Osteoblast (primary cell): ENCODE results near the gene TMEM208. TPM values are rescaled to one million over a fixed set of nuclear protein-coding genes. Genes with fewer than 3 reads are reported as not detected.

Experiments used
- DNase-seq: peaks from one replicate; pipeline ENCODE4 v3.0.0; 2011; ENCODE audit warnings: low spot score, mixed read lengths; ENCODE audit not compliant: insufficient read length; ENCODE audit errors: missing footprints
- H2AFZ ChIP-seq: 2 replicates; pipeline ENCODE4 v1.6.0; 2011; ENCODE audit warnings: mild to moderate bottlenecking, low read length
- H3K27ac ChIP-seq: 2 replicates; pipeline ENCODE4 v1.5.1; 2011; ENCODE audit warnings: mild to moderate bottlenecking, low read depth, low read length, moderate library complexity
- H3K27me3 ChIP-seq: 2 replicates; pipeline ENCODE4 v1.6.0; 2012; ENCODE audit warnings: mild to moderate bottlenecking, control low read depth, inconsistent platforms, low read length, moderate library complexity; ENCODE audit not compliant: insufficient read depth
- H3K36me3 ChIP-seq: 2 replicates; pipeline ENCODE4 v1.5.1; 2011; ENCODE audit warnings: mild to moderate bottlenecking, low read length, control low read depth, moderate library complexity; ENCODE audit not compliant: insufficient read depth
- H3K4me1 ChIP-seq: 2 replicates; pipeline ENCODE4 v1.5.1; 2011; ENCODE audit warnings: mild to moderate bottlenecking, low read length, control low read depth, moderate library complexity; ENCODE audit not compliant: insufficient read depth
- H3K4me2 ChIP-seq: 2 replicates; pipeline ENCODE4 v1.6.0; 2011; ENCODE audit warnings: mild to moderate bottlenecking, low read length; ENCODE audit not compliant: insufficient read depth
- H3K4me3 ChIP-seq: fragments of 200-600 bp; sonication (generic); 3 replicates; pipeline ENCODE4 v1.5.1; 2012; ENCODE audit warnings: mild to moderate bottlenecking, low read length, inconsistent platforms; ENCODE audit not compliant: insufficient read depth
- H3K79me2 ChIP-seq: 2 replicates; pipeline ENCODE4 v1.6.0; 2012; ENCODE audit warnings: mild to moderate bottlenecking, low read length, control low read depth, inconsistent platforms; ENCODE audit not compliant: insufficient read depth
- H3K9me3 ChIP-seq: 2 replicates; pipeline ENCODE4 v1.5.1; 2011; ENCODE audit warnings: low read depth, low read length, control low read depth
- H4K20me1 ChIP-seq: 2 replicates; pipeline ENCODE4 v1.6.0; 2012; ENCODE audit warnings: mild to moderate bottlenecking, low read length, control low read depth; ENCODE audit not compliant: insufficient read depth
- total RNA-seq: library from RNA; depleted of rRNA; stranded (reverse); fragments of >200 nt; gene quantifications from 2 replicates; pipeline ENCODE4 v1.2.3, GENCODE V29; 2012
- TF ChIP-seq, protein P1 (sequence below): IDR thresholded peaks from 2 replicates; pipeline ENCODE4 v1.5.1; 2011; ENCODE audit warnings: mild to moderate bottlenecking, low read depth, low read length, moderate library complexity; ENCODE audit errors: extremely low read depth

TMEM208 gene
- total RNA-seq, 1 donor = 25.3 TPM

DNA sequence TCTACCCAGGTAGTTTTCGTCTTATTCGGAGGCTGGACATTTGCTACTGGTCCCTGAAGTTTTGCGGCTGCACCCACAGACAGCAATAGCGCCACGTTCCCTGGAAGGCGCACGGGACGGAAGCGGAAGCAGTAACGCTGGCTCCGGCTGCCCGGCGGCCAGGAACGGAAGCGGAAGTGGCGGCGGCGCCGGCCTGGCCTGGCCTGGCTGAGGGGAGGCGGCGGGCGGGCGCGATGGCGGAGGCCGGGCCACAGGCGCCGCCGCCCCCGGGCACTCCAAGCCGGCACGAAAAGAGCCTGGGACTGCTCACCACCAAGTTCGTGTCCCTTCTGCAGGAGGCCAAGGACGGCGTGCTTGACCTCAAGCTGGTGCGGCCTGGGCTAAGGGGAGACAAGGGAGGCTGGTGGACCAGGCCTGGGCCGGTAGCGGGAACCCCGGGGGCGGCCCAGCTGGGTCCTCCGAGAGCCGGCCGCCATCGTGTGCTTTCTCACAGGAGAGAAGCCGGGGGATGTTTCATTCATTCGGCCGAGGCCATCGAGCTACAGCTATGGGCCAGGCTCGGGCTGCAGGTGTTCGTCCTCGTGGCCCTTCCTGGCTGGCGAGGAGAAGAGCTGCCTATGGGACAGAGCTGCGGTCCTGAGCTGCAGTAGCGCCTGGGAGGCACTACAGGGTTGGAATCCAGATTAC, 34.8 kb upstream of the TMEM208 start, which contains the start of gene E2F4:
TSS of gene E2F4 (plus strand) at position 161 of the 687 bp plus-strand sequence. CDS start at position 234, 73 bp downstream.
- peaks cover 42% of the 10 kb centered on the region for H3K79me2 ChIP-seq
- DNase-seq = peak; percentile 100

DNA sequence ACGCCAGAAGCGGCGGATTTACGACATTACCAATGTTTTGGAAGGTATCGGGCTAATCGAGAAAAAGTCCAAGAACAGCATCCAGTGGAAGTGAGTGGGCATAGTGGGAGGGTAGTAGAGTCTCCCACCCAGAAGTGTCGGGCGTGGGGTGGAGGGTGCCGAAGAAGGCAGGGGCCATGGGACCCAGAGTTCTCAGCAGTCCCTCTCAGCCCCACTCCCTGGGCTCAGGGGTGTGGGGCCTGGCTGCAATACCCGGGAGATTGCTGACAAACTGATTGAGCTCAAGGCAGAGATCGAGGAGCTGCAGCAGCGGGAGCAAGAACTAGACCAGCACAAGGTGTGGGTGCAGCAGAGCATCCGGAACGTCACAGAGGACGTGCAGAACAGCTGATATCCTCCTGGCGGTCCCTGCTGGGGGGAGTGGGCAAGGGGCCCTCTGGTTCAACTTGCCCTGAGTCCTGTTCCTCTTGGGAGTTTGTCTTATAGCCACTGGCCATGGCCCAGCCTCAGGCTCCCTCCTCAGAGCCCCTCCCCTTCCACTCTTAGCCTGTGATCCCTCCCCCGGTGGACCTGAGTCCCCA, 34.1 kb upstream of the TMEM208 start:
- H3K79me2 ChIP-seq = peaks cover 42% of the 10 kb centered on the region
- H2AFZ ChIP-seq = no peak overlapping the region
- DNase-seq = no peak
- TF ChIP-seq, protein P1, sequence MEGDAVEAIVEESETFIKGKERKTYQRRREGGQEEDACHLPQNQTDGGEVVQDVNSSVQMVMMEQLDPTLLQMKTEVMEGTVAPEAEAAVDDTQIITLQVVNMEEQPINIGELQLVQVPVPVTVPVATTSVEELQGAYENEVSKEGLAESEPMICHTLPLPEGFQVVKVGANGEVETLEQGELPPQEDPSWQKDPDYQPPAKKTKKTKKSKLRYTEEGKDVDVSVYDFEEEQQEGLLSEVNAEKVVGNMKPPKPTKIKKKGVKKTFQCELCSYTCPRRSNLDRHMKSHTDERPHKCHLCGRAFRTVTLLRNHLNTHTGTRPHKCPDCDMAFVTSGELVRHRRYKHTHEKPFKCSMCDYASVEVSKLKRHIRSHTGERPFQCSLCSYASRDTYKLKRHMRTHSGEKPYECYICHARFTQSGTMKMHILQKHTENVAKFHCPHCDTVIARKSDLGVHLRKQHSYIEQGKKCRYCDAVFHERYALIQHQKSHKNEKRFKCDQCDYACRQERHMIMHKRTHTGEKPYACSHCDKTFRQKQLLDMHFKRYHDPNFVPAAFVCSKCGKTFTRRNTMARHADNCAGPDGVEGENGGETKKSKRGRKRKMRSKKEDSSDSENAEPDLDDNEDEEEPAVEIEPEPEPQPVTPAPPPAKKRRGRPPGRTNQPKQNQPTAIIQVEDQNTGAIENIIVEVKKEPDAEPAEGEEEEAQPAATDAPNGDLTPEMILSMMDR = no peak
- peaks cover 45% of the 10 kb centered on the region for H3K36me3 ChIP-seq
- peaks cover 38% of the 10 kb centered on the region for H4K20me1 ChIP-seq
- H3K27me3 ChIP-seq = no peaks in the 10 kb centered on the region
- H3K9me3 ChIP-seq = no peaks in the 10 kb centered on the region
- peaks cover 30% of the 10 kb centered on the region for H3K4me1 ChIP-seq
- peak overlapping the region; percentile 98 for H3K4me2 ChIP-seq
- H3K4me3 ChIP-seq = peak overlapping the region; percentile 88
- peak overlapping the region; percentile 76 for H3K27ac ChIP-seq

More for the DNA sequence above, 34.8 kb upstream of the TMEM208 start, which contains the start of gene E2F4:
- Histone ChIP-seq H4K20me1 (peaks cover 36% of the 10 kb centered on the region), H3K27ac (peak within 1 kb of the TSS; percentile 76), H2AFZ (peak within 1 kb of the TSS; percentile 45), H3K4me1 (peaks cover 30% of the 10 kb centered on the region), H3K4me2 (peak within 1 kb of the TSS; percentile 98), H3K27me3 (no peaks in the 10 kb centered on the region), H3K9me3 (no peaks in the 10 kb centered on the region), H3K36me3 (peaks cover 38% of the 10 kb centered on the region), H3K4me3 (peak within 1 kb of the TSS; percentile 88)
- TF ChIP-seq, protein P1 = no peak

DNA sequence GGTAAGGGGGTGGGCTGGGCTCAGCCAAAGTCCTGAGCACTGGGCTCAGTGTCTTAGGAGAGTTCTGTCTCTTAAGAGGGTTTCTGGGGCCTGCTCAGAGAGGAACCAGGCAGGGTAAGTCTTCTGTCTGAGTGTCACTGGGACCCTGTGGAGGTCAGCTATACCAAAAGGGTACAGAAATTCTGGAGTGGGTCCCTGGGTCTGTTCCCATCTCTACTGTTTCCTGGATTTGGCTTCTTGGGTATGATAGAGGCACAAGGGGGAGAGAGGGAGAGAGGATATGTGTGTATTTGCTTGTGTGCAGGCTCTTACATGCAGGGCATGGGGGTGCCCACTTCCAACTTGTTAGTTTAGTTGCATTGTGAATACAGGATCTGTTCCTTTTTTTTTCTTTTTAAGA, 33.4 kb upstream of the TMEM208 start:
- TF ChIP-seq, protein P1 = no peak
- no peaks in the 10 kb centered on the region for H3K27me3 ChIP-seq
- H3K36me3 ChIP-seq = peaks cover 49% of the 10 kb centered on the region
- peak overlapping the region; percentile 76 for H3K27ac ChIP-seq
- peak overlapping the region; percentile 98 for H3K4me2 ChIP-seq
- peak overlapping the region; percentile 88 for H3K4me3 ChIP-seq
- peaks cover 42% of the 10 kb centered on the region for H3K79me2 ChIP-seq
- H3K4me1 ChIP-seq = peaks cover 30% of the 10 kb centered on the region
- DNase-seq = peak; percentile 59
- no peaks in the 10 kb centered on the region for H3K9me3 ChIP-seq
- H4K20me1 ChIP-seq = peaks cover 44% of the 10 kb centered on the region
- no peak overlapping the region for H2AFZ ChIP-seq

DNA sequence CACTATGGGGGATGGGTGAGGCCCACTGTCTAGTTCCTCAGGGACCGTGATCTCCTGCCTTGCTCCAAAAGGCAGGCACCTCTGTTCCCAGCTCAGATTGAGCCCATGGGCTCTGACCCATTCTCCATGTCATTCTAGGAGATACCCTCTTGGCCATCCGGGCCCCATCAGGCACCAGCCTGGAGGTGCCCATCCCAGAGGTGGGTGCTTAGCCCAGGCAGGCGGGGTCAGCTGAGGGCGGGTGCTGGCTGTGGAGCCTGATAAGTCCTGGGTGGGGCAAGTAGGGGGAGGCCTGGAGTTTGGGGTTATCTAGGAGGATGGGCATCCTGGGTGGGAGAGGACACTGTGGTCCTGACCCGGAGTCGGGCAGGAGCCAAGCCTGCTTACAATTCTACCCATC, 32.7 kb upstream of the TMEM208 start:
- DNase-seq = no peak
- no peak overlapping the region for H2AFZ ChIP-seq

More for the DNA sequence above, 32.7 kb upstream of the TMEM208 start:
- peaks cover 46% of the 10 kb centered on the region for H4K20me1 ChIP-seq
- H3K79me2 ChIP-seq = peaks cover 42% of the 10 kb centered on the region
- H3K4me2 ChIP-seq = peak overlapping the region; percentile 98
- TF ChIP-seq, protein P1 = no peak
- H3K4me1 ChIP-seq = peaks cover 30% of the 10 kb centered on the region
- no peaks in the 10 kb centered on the region for H3K9me3 ChIP-seq
- H3K27me3 ChIP-seq = no peaks in the 10 kb centered on the region
- peaks cover 49% of the 10 kb centered on the region for H3K36me3 ChIP-seq
- H3K4me3 ChIP-seq = no peak overlapping the region
- H3K27ac ChIP-seq = no peak overlapping the region
